PC-3 (cell line): ENCODE results near the gene FOXO3. TPM values are rescaled to one million over a fixed set of nuclear protein-coding genes. Genes with fewer than 3 reads are reported as not detected.
"Not testable (repeated sequence)": the region's sequence is repeated elsewhere in the genome, so short reads cannot be mapped to it uniquely, and the experiment has no call there.

Source experiments
- ATAC-seq: fragments of 200-7000 bp; cut with Tn5 transposase; 2 replicates; pipeline ENCODE4 v1.9.1; 2020; ENCODE audit warnings: mild to moderate bottlenecking, moderate library complexity
- BruUV-seq: library from RNA; stranded (reverse); fragments of 400-500 nt; replicated peaks from 2 replicates; lab custom pipeline; 2021; lab: Mats Ljungman, UMichigan
- CTCF ChIA-PET: fragments of 300-600 bp; sonication (Branson Sonifier 250); formaldehyde crosslinking; loops from one replicate; lab custom pipeline; 2022; ENCODE audit warnings: antibody characterized with exemption; lab: Charles Lee
- POLR2A ChIA-PET: fragments of 300-600 bp; sonication (Branson Sonifier 250); formaldehyde crosslinking; loops from one replicate; lab custom pipeline; 2022; ENCODE audit warnings: antibody characterized with exemption; ENCODE audit not compliant: unreplicated experiment; lab: Charles Lee
- DNase-seq: peaks from one replicate; pipeline ENCODE4 v3.0.0-alpha.2; 2015
- H2AFZ ChIP-seq: fragments of 300-600 bp; sonication (generic); 2 replicates; pipeline ENCODE4 v1.6.0; 2016; ENCODE audit warnings: antibody characterized with exemption, low read length
- H3F3A ChIP-seq: fragments of 300-600 bp; sonication (generic); one replicate; pipeline ENCODE4 v1.6.0; 2017; ENCODE audit warnings: antibody characterized with exemption, low read length, control low read depth, mild to moderate bottlenecking; ENCODE audit not compliant: unreplicated experiment
- H3K27ac ChIP-seq: fragments of 300-600 bp; sonication (generic); 2 replicates; pipeline ENCODE4 v1.5.1; 2016; ENCODE audit warnings: mild to moderate bottlenecking, low read length
- H3K27me3 ChIP-seq: fragments of 300-600 bp; sonication (generic); 2 replicates; pipeline ENCODE4 v1.6.1; 2016; ENCODE audit warnings: low read length, mixed read lengths
- H3K36me3 ChIP-seq: fragments of 300-600 bp; sonication (generic); 2 replicates; pipeline ENCODE4 v1.6.1; 2016; ENCODE audit warnings: low read depth, mixed run types, low read length, mixed read lengths
- H3K4me1 ChIP-seq: fragments of 300-600 bp; sonication (generic); 2 replicates; pipeline ENCODE4 v1.5.1; 2016; ENCODE audit warnings: low read length; ENCODE audit not compliant: insufficient read depth
- H3K4me2 ChIP-seq: fragments of 300-600 bp; sonication (generic); 2 replicates; pipeline ENCODE4 v1.6.0; 2016; ENCODE audit warnings: low read length
- H3K4me3 ChIP-seq: fragments of 300-600 bp; sonication (generic); 2 replicates; pipeline ENCODE4 v1.5.1; 2016; ENCODE audit warnings: mild to moderate bottlenecking, low read length, mixed read lengths
- H3K79me2 ChIP-seq: fragments of 300-600 bp; sonication (generic); 2 replicates; pipeline ENCODE4 v1.6.1; 2017; ENCODE audit warnings: low read length, mixed read lengths
- H3K9ac ChIP-seq: fragments of 300-600 bp; sonication (generic); 2 replicates; pipeline ENCODE4 v1.6.0; 2016; ENCODE audit warnings: mild to moderate bottlenecking, low read length
- H3K9me2 ChIP-seq: fragments of 300-600 bp; sonication (generic); replicated peaks from 2 replicates; pipeline ENCODE4 v1.6.1; 2016; ENCODE audit warnings: mixed run types, low read length, mixed read lengths
- H3K9me3 ChIP-seq: fragments of 300-600 bp; sonication (generic); 2 replicates; pipeline ENCODE4 v1.6.1; 2016; ENCODE audit warnings: low read length, mixed read lengths
- H4K20me1 ChIP-seq: fragments of 300-600 bp; sonication (generic); 2 replicates; pipeline ENCODE4 v1.6.1; 2016; ENCODE audit warnings: low read length, mixed read lengths
- EZH2 ChIP-seq: fragments of 300-600 bp; sonication (generic); IDR thresholded peaks from one replicate; pipeline ENCODE4 v1.6.1; 2017; ENCODE audit warnings: antibody characterized with exemption, mild to moderate bottlenecking, low read length; ENCODE audit not compliant: unreplicated experiment
- EZH2phosphoT487 ChIP-seq: fragments of 300-600 bp; sonication (generic); IDR thresholded peaks from 2 replicates; pipeline ENCODE4 v1.6.1; 2018; ENCODE audit warnings: mild to moderate bottlenecking, antibody characterized with exemption, low read length, borderline replicate concordance
- intact Hi-C: fragments of 100-400 bp; cut with micrococcal nuclease; formaldehyde crosslinking; loops from 2 replicates; pipeline ENCODE4 v1.9.0; 2023
- total RNA-seq: library from RNA; depleted of rRNA; stranded (reverse); fragments of >200 nt; gene quantifications from 2 replicates; pipeline ENCODE4 v1.2.3, GENCODE V29; 2014
- TF ChIP-seq, protein P1 (sequence below): fragments of 300-600 bp; sonication (generic); conservative IDR thresholded peaks from 2 replicates; pipeline ENCODE4 v1.5.1; 2017; ENCODE audit warnings: antibody characterized with exemption, low read depth, mild to moderate bottlenecking, low read length

Gene FOXO3
- total RNA-seq, 1 experiment from 2014 or later = 12.8 TPM

GRCh38 chr6:108655806-108656651 is 95.3 kb downstream of the FOXO3 start:
- Histone ChIP-seq H3K79me2 (peaks cover 90% of the 10 kb centered on the region), H3K27ac (no peak overlapping the region), H3K9me3 (no peaks in the 10 kb centered on the region), H3K4me3 (no peak overlapping the region), H3K9me2 (no peaks in the 10 kb centered on the region), H3K27me3 (no peaks in the 10 kb centered on the region), H4K20me1 (no peaks in the 10 kb centered on the region), H3K4me1 (peaks cover 17% of the 10 kb centered on the region; the same call in 1 of the 2 replicates), H3F3A (no peaks in the 10 kb centered on the region), H3K36me3 (peaks cover 2% of the 10 kb centered on the region; the same call in 1 of the 2 replicates), H2AFZ (no peak overlapping the region), H3K4me2 (no peak overlapping the region), H3K9ac (no peak overlapping the region)
- intact Hi-C loops = no loop called here
- TF ChIP-seq, protein P1, sequence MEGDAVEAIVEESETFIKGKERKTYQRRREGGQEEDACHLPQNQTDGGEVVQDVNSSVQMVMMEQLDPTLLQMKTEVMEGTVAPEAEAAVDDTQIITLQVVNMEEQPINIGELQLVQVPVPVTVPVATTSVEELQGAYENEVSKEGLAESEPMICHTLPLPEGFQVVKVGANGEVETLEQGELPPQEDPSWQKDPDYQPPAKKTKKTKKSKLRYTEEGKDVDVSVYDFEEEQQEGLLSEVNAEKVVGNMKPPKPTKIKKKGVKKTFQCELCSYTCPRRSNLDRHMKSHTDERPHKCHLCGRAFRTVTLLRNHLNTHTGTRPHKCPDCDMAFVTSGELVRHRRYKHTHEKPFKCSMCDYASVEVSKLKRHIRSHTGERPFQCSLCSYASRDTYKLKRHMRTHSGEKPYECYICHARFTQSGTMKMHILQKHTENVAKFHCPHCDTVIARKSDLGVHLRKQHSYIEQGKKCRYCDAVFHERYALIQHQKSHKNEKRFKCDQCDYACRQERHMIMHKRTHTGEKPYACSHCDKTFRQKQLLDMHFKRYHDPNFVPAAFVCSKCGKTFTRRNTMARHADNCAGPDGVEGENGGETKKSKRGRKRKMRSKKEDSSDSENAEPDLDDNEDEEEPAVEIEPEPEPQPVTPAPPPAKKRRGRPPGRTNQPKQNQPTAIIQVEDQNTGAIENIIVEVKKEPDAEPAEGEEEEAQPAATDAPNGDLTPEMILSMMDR = no peak
- TF ChIP-seq EZH2 (no peak), EZH2phosphoT487 (no peak)
- CTCF ChIA-PET = no interaction called here
- DNase-seq (no peak), ATAC-seq (no peak)
- POLR2A ChIA-PET = no interaction called here
- no TSS peak for BruUV-seq

- no peak overlapping the region for H3K27ac ChIP-seq
- H4K20me1 ChIP-seq = no peaks in the 10 kb centered on the region
- no peaks in the 10 kb centered on the region for H3K27me3 ChIP-seq
- DNase-seq = no peak
- ATAC-seq = no peak
- H3K9ac ChIP-seq = no peak overlapping the region
- no peak overlapping the region for H3K4me2 ChIP-seq
- no peaks in the 10 kb centered on the region for H3K9me2 ChIP-seq
- H2AFZ ChIP-seq = no peak overlapping the region
- TF ChIP-seq, protein P1 = no peak
- TF ChIP-seq EZH2 (no peak), EZH2phosphoT487 (no peak)
- no peak overlapping the region for H3K4me3 ChIP-seq
- POLR2A ChIA-PET = no interaction called here
- BruUV-seq = no TSS peak
- CTCF ChIA-PET = no interaction called here
- peaks cover 84% of the 10 kb centered on the region for H3K79me2 ChIP-seq
- H3K4me1 ChIP-seq = peaks cover 22% of the 10 kb centered on the region
- H3K36me3 ChIP-seq = peaks cover 2% of the 10 kb centered on the region; the same call in 1 of the 2 replicates
- no peaks in the 10 kb centered on the region for H3F3A ChIP-seq
- no peaks in the 10 kb centered on the region for H3K9me3 ChIP-seq
- intact Hi-C loops = no loop called here
Observed at GRCh38 chr6:108656836-108657235, 96.1 kb downstream of the FOXO3 start.

- H2AFZ ChIP-seq = no peak overlapping the region
- no peak for ATAC-seq
- peaks cover 2% of the 10 kb centered on the region; the same call in 1 of the 2 replicates for H3K36me3 ChIP-seq
- ChIA-PET POLR2A (no interaction called here), CTCF (no interaction called here)
- H3K4me3 ChIP-seq = no peak overlapping the region
- H3K4me1 ChIP-seq = peaks cover 28% of the 10 kb centered on the region
- H3K27ac ChIP-seq = no peak overlapping the region
- H3K4me2 ChIP-seq = no peak overlapping the region
- no peak overlapping the region for H3K9ac ChIP-seq
- BruUV-seq = no TSS peak
- H4K20me1 ChIP-seq = no peaks in the 10 kb centered on the region
- intact Hi-C loops = no loop called here
- TF ChIP-seq EZH2 = no peak
- no peak for TF ChIP-seq EZH2phosphoT487
- TF ChIP-seq, protein P1 = no peak
- peak; percentile 42 for DNase-seq
- H3K9me2 ChIP-seq = no peaks in the 10 kb centered on the region
- peaks cover 84% of the 10 kb centered on the region for H3K79me2 ChIP-seq
- no peaks in the 10 kb centered on the region for H3K9me3 ChIP-seq
- H3F3A ChIP-seq = no peaks in the 10 kb centered on the region
- no peaks in the 10 kb centered on the region for H3K27me3 ChIP-seq
Observed at GRCh38 chr6:108658174-108658573, 97.5 kb downstream of the FOXO3 start.

DNA sequence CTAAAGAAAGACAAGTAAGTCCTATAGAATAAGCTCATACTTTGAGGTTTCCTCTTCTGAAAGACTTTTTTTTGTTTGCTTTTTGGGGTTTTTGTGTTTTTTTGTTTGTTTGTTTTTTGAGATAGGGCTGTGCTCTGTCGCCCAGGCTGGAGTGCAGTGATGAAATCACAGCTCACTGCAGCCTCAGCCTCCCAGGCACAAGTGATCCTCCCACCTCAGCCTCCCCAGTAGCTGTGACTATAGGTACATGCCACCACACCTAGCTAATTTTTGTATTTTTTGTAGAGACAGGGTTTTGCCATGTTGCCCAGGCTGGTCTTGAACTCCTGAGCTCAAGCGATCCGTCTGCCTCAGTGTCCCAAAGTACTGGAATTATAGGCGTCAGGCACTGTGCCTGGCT is 98.1 kb downstream of the FOXO3 start:
- DNase-seq, H3K9me2 ChIP-seq, H3K27me3 ChIP-seq, intact Hi-C loops, ATAC-seq, H3K9me3 ChIP-seq, H3K9ac ChIP-seq, H3K36me3 ChIP-seq, H3K4me2 ChIP-seq, H2AFZ ChIP-seq, H4K20me1 ChIP-seq, CTCF ChIA-PET, H3K4me3 ChIP-seq, H3K27ac ChIP-seq, H3F3A ChIP-seq, POLR2A ChIA-PET, BruUV-seq: not testable (repeated sequence)
- Histone ChIP-seq H3K4me1 (peaks cover 24% of the 10 kb centered on the region), H3K79me2 (peaks cover 79% of the 10 kb centered on the region)
